Right atrium auricular region (tissue), 2 donors: ENCODE results near the gene KRTAP1-5. TPM values are rescaled to one million over a fixed set of nuclear protein-coding genes. Genes with fewer than 3 reads are reported as not detected.

Experiments used
- DNase-seq: peaks from one replicate; pipeline ENCODE4 v3.0.0-alpha.2; 2019; ENCODE audit warnings: low spot score
- H3K27ac ChIP-seq, 2 donors: fragments of 200-600 bp; sonication (generic); 1 replicate in 1 of 2; 2 replicates in 1 of 2; pipeline ENCODE4 v1.5.1; 2016 to 2019
- H3K27me3 ChIP-seq, 2 donors: fragments of 200-600 bp; sonication (generic); one replicate each; pipeline versions ENCODE4 v1.5.1 to v1.6.0; 2017 to 2019
- H3K36me3 ChIP-seq: fragments of 200-600 bp; sonication (generic); one replicate; pipeline ENCODE4 v1.5.1; 2016
- H3K4me1 ChIP-seq, 2 donors: fragments of 200-600 bp; sonication (generic); one replicate each; pipeline versions ENCODE4 v1.5.1 to v1.6.0; 2017 to 2019
- H3K4me3 ChIP-seq, 2 donors: fragments of 200-600 bp; sonication (generic); 1 replicate in 1 of 2; 2 replicates in 1 of 2; pipeline ENCODE4 v1.5.1; 2017 to 2019; ENCODE audit warnings: mild to moderate bottlenecking in 1 of 2, moderate library complexity in 1 of 2
- H3K9me3 ChIP-seq, 2 donors: fragments of 200-600 bp; sonication (generic); one replicate each; pipeline ENCODE4 v1.5.1; 2019
- CTCF ChIP-seq, 2 donors: fragments of 200-600 bp; sonication (generic); IDR thresholded peaks; one replicate each; pipeline ENCODE4 v1.5.1; 2019; ENCODE audit warnings: antibody characterized with exemption in 2 of 2
- total RNA-seq, 2 donors: library from RNA; depleted of rRNA; stranded (reverse); fragments of >200 nt; gene quantifications; one replicate each; pipeline ENCODE4 v1.1.0, GENCODE V29; 2016

The KRTAP1-5 gene
- total RNA-seq, 2 donors from 2014 or later: not detected

GRCh38 chr17:41018541-41018940, 8.5 kb downstream of the KRTAP1-5 start:
- no peak for DNase-seq
- H3K4me3 ChIP-seq: no peak overlapping the region
- no peaks in the 10 kb centered on the region for H3K9me3 ChIP-seq
- no peak for TF ChIP-seq CTCF (IDR thresholded peaks at IDR 0.05)
- no peaks in the 10 kb centered on the region for H3K36me3 ChIP-seq
- H3K27ac ChIP-seq: no peak overlapping the region
- no peaks in the 10 kb centered on the region for H3K27me3 ChIP-seq
- H3K4me1 ChIP-seq: no peaks in the 10 kb centered on the region

GRCh38 chr17:41016578-41017215, 10.3 kb downstream of the KRTAP1-5 start:
- Histone ChIP-seq H3K27me3 (no peaks in the 10 kb centered on the region), H3K4me3 (no peak overlapping the region), H3K4me1 (no peaks in the 10 kb centered on the region), H3K27ac (no peak overlapping the region), H3K9me3 (no peaks in the 10 kb centered on the region), H3K36me3 (no peaks in the 10 kb centered on the region)
- no peak for DNase-seq
- no peak for TF ChIP-seq CTCF (IDR thresholded peaks at IDR 0.05)

GRCh38 chr17:41015454-41015853, 11.6 kb downstream of the KRTAP1-5 start:
- H3K36me3 ChIP-seq: no peaks in the 10 kb centered on the region
- no peaks in the 10 kb centered on the region for H3K27me3 ChIP-seq
- no peak for DNase-seq
- H3K4me3 ChIP-seq: no peak overlapping the region
- H3K4me1 ChIP-seq: no peaks in the 10 kb centered on the region
- no peak overlapping the region for H3K27ac ChIP-seq
- H3K9me3 ChIP-seq: no peaks in the 10 kb centered on the region
- no peak for TF ChIP-seq CTCF (IDR thresholded peaks at IDR 0.05)

- no peak for DNase-seq
- Histone ChIP-seq H3K27me3 (no peaks in the 10 kb centered on the region), H3K27ac (no peak overlapping the region), H3K36me3 (no peaks in the 10 kb centered on the region), H3K9me3 (no peaks in the 10 kb centered on the region), H3K4me1 (no peaks in the 10 kb centered on the region), H3K4me3 (no peak overlapping the region)
- no peak for TF ChIP-seq CTCF (IDR thresholded peaks at IDR 0.05)
Observed at GRCh38 chr17:41013606-41014005, 13.4 kb downstream of the KRTAP1-5 start.

- no peak for DNase-seq
- Histone ChIP-seq H3K27me3 (no peaks in the 10 kb centered on the region), H3K36me3 (no peaks in the 10 kb centered on the region), H3K9me3 (no peaks in the 10 kb centered on the region), H3K4me3 (no peak overlapping the region), H3K4me1 (no peaks in the 10 kb centered on the region), H3K27ac (no peak overlapping the region)
- TF ChIP-seq CTCF (IDR thresholded peaks at IDR 0.05): no peak
Observed at GRCh38 chr17:41013181-41013580, 13.8 kb downstream of the KRTAP1-5 start.
